Activated naive CD8-positive, alpha-beta T cell (primary cell): Measurements from ENCODE around the gene C5orf58.

Source experiments
- H3K27ac Mint-ChIP-seq: one replicate; pipeline ENCODE4 v1.8.0; 2021; ENCODE audit warnings: mixed read lengths
- H3K27me3 Mint-ChIP-seq: one replicate; pipeline ENCODE4 v1.8.0; 2021; ENCODE audit warnings: mixed read lengths
- H3K36me3 Mint-ChIP-seq: one replicate; pipeline ENCODE4 v1.8.0; 2021; ENCODE audit warnings: mixed read lengths
- H3K4me1 Mint-ChIP-seq: one replicate; pipeline ENCODE4 v1.8.0; 2021; ENCODE audit warnings: low read depth, mixed read lengths
- H3K4me3 Mint-ChIP-seq: one replicate; pipeline ENCODE4 v1.8.0; 2021; ENCODE audit warnings: mild to moderate bottlenecking, mixed read lengths
- H3K9me3 Mint-ChIP-seq: one replicate; pipeline ENCODE4 v1.8.0; 2021; ENCODE audit warnings: low read depth, mixed read lengths

The C5orf58 gene

DNA sequence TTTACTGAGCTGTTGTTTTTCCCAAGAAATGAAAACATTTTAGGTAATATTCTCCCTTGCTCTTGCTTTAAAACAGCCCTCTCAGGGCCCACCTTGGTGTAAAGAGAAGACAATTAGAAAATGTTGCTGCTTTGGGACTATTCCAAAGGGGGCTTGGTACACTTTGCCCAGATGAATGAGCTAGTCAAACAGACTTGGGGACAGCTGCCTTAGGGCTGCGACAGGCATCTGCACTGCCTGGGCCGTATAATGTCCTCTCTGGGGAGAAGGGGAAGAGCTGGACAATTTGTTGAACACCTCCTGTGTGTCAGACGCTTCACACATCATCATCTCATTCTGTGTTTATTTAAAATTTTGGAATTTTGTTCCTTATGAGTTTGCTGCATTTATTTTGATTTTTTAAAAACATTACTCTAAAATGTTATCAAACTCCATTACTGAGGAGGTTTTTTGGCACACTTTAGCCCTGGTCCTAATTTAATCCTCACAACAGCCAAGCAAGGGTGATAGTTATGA lies 28.8 kb downstream of the C5orf58 start:
- Mint-ChIP-seq H3K27ac (peak overlapping the region; percentile 98), H3K9me3 (no peaks in the 10 kb centered on the region), H3K36me3 (peaks cover 41% of the 10 kb centered on the region), H3K4me1 (peaks cover 97% of the 10 kb centered on the region), H3K27me3 (no peaks in the 10 kb centered on the region), H3K4me3 (peak overlapping the region; percentile 77)

GRCh38 chr5:170262061-170263045 lies 29.6 kb downstream of the C5orf58 start:
- no peaks in the 10 kb centered on the region for H3K9me3 Mint-ChIP-seq
- H3K27me3 Mint-ChIP-seq: no peaks in the 10 kb centered on the region
- H3K4me1 Mint-ChIP-seq: peaks cover 97% of the 10 kb centered on the region
- H3K27ac Mint-ChIP-seq: peak overlapping the region; percentile 98
- peak overlapping the region; percentile 77 for H3K4me3 Mint-ChIP-seq
- peaks cover 44% of the 10 kb centered on the region for H3K36me3 Mint-ChIP-seq

- H3K27ac Mint-ChIP-seq: peak overlapping the region; percentile 98
- no peaks in the 10 kb centered on the region for H3K9me3 Mint-ChIP-seq
- H3K27me3 Mint-ChIP-seq: no peaks in the 10 kb centered on the region
- peak overlapping the region; percentile 44 for H3K4me3 Mint-ChIP-seq
- peaks cover 95% of the 10 kb centered on the region for H3K4me1 Mint-ChIP-seq
- H3K36me3 Mint-ChIP-seq: peaks cover 47% of the 10 kb centered on the region
These were observed 31.1 kb downstream of the C5orf58 start for GRCh38 chr5:170263906-170264305.

DNA sequence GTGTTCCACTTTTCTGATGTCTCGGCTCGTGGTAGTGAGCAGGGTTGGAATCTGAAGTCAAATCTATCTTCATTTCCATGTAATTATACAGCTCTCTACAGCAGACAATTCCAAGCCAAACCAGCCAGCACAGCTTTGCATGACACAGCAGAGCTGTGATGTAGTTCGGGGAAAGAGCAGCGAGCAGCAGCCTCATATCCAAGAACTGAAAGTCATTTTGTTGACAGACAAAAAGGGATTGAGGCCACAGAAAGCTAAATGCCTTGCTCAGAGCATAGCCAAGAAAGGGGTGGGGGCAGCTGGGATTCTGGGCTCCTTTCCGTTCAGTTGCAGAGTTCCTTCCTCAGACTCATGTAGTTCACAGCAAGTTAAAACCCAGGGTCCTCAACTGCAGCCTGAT lies 32.7 kb downstream of the C5orf58 start:
- Mint-ChIP-seq H3K36me3 (peaks cover 42% of the 10 kb centered on the region), H3K27me3 (no peaks in the 10 kb centered on the region), H3K4me3 (peak overlapping the region; percentile 23), H3K27ac (peak overlapping the region; percentile 98), H3K4me1 (peaks cover 94% of the 10 kb centered on the region), H3K9me3 (no peaks in the 10 kb centered on the region)

GRCh38 chr5:170266570-170267381 lies 34.0 kb downstream of the C5orf58 start:
- H3K4me3 Mint-ChIP-seq: peak overlapping the region; percentile 67
- H3K9me3 Mint-ChIP-seq: no peaks in the 10 kb centered on the region
- peaks cover 39% of the 10 kb centered on the region for H3K36me3 Mint-ChIP-seq
- peaks cover 93% of the 10 kb centered on the region for H3K4me1 Mint-ChIP-seq
- H3K27ac Mint-ChIP-seq: peak overlapping the region; percentile 98
- H3K27me3 Mint-ChIP-seq: no peaks in the 10 kb centered on the region

GRCh38 chr5:170267431-170268152 lies 34.8 kb downstream of the C5orf58 start:
- H3K27me3 Mint-ChIP-seq: no peaks in the 10 kb centered on the region
- H3K4me1 Mint-ChIP-seq: peaks cover 91% of the 10 kb centered on the region
- peak overlapping the region; percentile 67 for H3K4me3 Mint-ChIP-seq
- no peaks in the 10 kb centered on the region for H3K9me3 Mint-ChIP-seq
- H3K36me3 Mint-ChIP-seq: peaks cover 37% of the 10 kb centered on the region
- H3K27ac Mint-ChIP-seq: peak overlapping the region; percentile 98

DNA sequence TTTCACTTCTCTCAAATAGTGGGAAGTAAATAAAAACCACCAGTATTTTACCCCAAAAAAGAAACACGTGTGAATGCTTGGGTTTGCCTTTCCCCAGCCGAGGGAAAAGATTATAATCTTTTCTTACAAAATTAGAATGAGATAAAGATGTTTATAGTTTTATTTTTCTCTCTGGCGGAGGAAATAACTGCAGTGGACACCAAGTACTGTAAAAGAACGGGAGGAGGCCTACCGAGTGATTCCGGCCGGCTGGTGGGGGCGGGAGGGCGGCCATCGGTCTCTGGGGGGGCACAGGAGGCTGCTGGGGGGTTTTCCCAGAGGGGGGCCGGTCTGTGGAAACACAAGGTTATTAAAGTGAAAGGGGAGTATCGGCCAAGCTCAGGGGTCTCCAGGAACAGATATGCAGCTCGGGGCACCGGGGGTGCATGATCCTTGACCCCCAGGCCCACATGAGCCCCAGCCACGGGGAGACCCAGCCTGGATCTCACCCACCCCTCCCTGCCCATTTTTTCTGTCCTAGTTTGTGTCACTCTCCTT lies 35.4 kb downstream of the C5orf58 start:
- H3K27me3 Mint-ChIP-seq: no peaks in the 10 kb centered on the region
- H3K4me3 Mint-ChIP-seq: peak overlapping the region; percentile 79
- H3K4me1 Mint-ChIP-seq: peaks cover 91% of the 10 kb centered on the region
- H3K9me3 Mint-ChIP-seq: no peaks in the 10 kb centered on the region
- H3K36me3 Mint-ChIP-seq: peaks cover 34% of the 10 kb centered on the region
- H3K27ac Mint-ChIP-seq: peak overlapping the region; percentile 98

GRCh38 chr5:170268884-170269283 lies 36.1 kb downstream of the C5orf58 start:
- Mint-ChIP-seq H3K27ac (peak overlapping the region; percentile 98), H3K27me3 (no peaks in the 10 kb centered on the region), H3K9me3 (no peaks in the 10 kb centered on the region), H3K4me1 (peaks cover 91% of the 10 kb centered on the region), H3K4me3 (peak overlapping the region; percentile 79), H3K36me3 (peaks cover 28% of the 10 kb centered on the region)

GRCh38 chr5:170269579-170269978 lies 36.8 kb downstream of the C5orf58 start:
- H3K4me1 Mint-ChIP-seq: peaks cover 91% of the 10 kb centered on the region
- no peaks in the 10 kb centered on the region for H3K27me3 Mint-ChIP-seq
- H3K27ac Mint-ChIP-seq: peak overlapping the region; percentile 98
- peak overlapping the region; percentile 79 for H3K4me3 Mint-ChIP-seq
- H3K36me3 Mint-ChIP-seq: peaks cover 28% of the 10 kb centered on the region
- H3K9me3 Mint-ChIP-seq: no peaks in the 10 kb centered on the region

DNA sequence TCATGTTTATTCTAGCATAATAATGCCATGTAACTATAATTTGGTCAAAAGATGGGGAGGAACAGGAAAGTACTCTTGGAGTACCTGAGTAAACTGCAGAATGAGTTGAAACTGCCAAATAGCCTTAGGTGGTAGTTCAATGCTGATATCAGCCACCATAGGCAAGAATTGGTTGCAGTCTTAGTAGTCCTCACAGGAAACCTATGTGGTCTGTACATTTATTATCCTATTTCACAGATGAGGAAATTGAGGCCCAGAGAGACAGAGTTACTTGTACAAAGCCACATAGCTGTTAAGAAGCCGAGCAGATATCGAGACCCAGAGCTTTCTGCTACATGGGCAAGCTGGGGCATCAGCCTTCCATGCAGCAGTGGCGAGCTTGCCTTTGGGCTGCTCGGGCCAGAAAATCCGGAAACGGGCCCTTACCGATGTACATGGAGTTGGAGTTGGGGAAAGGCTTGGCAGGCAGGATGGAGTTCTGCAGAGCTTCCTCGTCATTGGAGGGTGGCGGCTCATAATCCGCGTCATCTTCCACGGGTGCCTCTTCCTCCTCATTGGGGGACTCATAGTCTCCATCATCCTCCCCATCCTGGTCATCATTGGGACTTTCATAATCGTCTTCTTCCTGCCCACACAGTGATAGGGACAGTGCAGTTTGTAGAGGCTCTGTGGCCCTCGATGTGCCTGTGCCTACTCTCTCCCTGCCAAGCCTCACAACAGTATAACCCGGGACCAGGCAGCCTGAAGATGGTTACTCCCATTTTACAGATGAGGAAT lies 37.7 kb downstream of the C5orf58 start:
- Mint-ChIP-seq H3K4me1 (peaks cover 92% of the 10 kb centered on the region), H3K27me3 (no peaks in the 10 kb centered on the region), H3K36me3 (peaks cover 34% of the 10 kb centered on the region), H3K9me3 (no peaks in the 10 kb centered on the region), H3K4me3 (peak overlapping the region; percentile 38), H3K27ac (peak overlapping the region; percentile 97)

DNA sequence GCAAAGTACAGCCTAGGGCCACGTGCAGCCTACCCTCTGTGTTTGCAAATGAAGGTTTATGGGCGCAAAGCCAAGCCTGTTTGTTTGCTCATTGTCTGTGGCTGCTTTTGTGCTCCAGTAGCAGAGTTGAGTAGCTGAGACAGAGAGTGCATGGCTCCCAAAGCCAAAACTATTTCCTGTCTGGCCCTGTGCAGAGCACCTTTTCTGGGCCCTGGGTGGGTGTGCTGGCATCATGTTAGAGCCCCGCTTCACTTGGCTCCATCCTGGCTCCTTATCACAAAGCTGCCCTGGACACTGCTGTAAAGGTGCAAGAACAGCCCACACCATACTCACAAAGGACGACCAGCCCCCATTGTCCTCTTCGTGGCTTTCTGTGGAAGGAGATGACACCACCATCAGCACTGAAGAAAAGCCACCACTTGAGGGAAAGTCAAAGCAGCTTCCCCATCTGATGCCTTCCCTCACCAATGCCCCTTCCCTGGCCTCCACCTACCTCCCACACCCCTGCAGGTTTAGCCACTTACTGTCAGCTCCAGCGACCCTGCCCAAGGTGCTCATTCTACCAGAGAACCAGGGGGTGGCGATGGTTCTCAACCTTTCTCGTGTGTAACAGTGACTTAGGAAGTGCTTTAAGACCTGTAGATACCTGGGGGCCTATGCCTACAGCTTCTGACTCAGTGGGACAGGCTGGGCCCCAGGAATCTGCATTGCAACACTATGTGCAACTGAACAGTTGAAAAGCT lies 41.4 kb downstream of the C5orf58 start:
- Mint-ChIP-seq H3K36me3 (peaks cover 25% of the 10 kb centered on the region), H3K27ac (peak overlapping the region; percentile 95), H3K4me3 (peak overlapping the region; percentile 84), H3K4me1 (peaks cover 91% of the 10 kb centered on the region), H3K9me3 (no peaks in the 10 kb centered on the region), H3K27me3 (no peaks in the 10 kb centered on the region)

- peak overlapping the region; percentile 84 for H3K4me3 Mint-ChIP-seq
- H3K9me3 Mint-ChIP-seq: no peaks in the 10 kb centered on the region
- peaks cover 23% of the 10 kb centered on the region for H3K36me3 Mint-ChIP-seq
- no peaks in the 10 kb centered on the region for H3K27me3 Mint-ChIP-seq
- H3K4me1 Mint-ChIP-seq: peaks cover 92% of the 10 kb centered on the region
- peak overlapping the region; percentile 95 for H3K27ac Mint-ChIP-seq
These were observed 42.7 kb downstream of the C5orf58 start for GRCh38 chr5:170275376-170275994.

DNA sequence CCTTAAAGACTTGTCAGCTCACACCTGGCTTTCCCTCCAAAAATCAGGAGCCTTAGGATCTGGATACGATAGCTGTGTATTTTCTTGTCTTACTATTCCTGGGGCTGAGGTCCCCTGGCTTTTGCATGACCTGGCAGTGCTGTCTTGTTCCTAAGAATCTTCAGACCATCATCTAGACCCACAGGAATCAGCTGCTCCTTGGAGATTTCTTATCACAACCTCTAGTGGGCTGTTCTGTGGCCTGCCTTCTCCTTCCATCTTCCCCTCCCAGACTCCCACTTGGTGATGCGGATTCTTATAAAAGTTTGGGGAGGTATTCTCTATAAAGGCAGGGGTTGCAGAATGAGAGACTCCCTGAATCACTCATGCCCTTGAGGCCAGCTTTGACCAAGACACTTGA lies 43.4 kb downstream of the C5orf58 start:
- H3K27me3 Mint-ChIP-seq: no peaks in the 10 kb centered on the region
- peak overlapping the region; percentile 84 for H3K4me3 Mint-ChIP-seq
- H3K9me3 Mint-ChIP-seq: no peaks in the 10 kb centered on the region
- peaks cover 20% of the 10 kb centered on the region for H3K36me3 Mint-ChIP-seq
- peak overlapping the region; percentile 95 for H3K27ac Mint-ChIP-seq
- H3K4me1 Mint-ChIP-seq: peaks cover 89% of the 10 kb centered on the region
